Measurements from ENCODE around the gene MTUS2.
A peak's percentile ranks its signal among the peaks of the same experiment; 100 is the strongest.

The MTUS2 gene

DNA sequence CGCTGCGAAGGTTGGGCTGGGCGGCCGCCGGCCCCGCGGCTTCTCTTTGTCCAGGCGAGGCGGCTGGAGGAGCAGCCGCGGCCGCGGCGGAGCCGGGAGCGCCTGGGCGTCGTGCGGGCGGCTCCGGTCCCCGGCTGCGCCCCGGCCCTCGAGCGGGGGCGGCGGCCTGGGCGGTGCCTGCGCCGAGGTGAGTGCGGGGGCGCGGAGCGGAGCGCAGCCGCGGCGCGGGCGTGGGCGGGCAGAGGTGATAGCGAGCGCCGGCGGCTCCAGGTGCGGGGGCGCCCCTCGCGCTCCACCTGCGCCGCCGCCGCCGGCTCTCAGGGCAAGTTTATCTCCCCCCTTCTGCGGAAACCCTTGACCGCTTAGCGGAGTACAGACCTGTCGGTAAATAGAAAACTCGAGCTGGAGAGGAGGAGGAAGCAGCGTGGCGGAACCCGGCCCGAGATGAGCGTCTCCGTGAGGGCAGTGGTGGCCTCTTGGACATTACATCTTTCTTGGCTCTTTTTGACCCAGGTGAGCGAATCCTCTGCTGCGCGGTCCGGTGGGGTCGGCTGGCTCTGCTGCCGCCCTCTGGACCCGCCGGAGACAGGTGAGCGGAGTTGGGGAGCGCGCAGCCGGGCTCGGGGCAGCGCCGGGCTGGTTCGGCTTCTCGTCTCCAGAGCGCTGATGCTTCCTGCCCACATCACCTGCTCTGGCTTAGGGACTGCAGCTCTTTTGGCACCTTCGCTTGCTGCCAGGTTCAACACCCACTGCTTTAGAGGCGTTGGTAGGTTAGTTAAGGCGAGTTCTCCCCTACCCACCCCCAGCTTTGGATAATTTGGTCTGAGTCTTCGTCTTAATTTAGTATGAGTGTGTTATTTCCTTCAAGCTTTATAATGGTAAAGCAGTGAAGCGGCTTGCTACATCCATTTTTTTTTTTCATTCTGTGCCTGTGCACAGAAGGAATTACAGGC, at the start of gene MTUS2:
Gene MTUS2, plus strand, starts transcription at position 241 of the 953 bp plus-strand sequence.
- ATAC-seq: peak; percentile 50
- no peaks in the 10 kb centered on the region for H3K4me1 Mint-ChIP-seq
- no peaks in the 10 kb centered on the region for H3K36me3 Mint-ChIP-seq
- H3K9me3 Mint-ChIP-seq: peaks cover 12% of the 10 kb centered on the region
- H3K27me3 Mint-ChIP-seq: peaks cover 78% of the 10 kb centered on the region
- peak within 1 kb of the TSS; percentile 61 for H3K4me3 Mint-ChIP-seq
- no peak within 1 kb of the TSS for H3K27ac Mint-ChIP-seq

DNA sequence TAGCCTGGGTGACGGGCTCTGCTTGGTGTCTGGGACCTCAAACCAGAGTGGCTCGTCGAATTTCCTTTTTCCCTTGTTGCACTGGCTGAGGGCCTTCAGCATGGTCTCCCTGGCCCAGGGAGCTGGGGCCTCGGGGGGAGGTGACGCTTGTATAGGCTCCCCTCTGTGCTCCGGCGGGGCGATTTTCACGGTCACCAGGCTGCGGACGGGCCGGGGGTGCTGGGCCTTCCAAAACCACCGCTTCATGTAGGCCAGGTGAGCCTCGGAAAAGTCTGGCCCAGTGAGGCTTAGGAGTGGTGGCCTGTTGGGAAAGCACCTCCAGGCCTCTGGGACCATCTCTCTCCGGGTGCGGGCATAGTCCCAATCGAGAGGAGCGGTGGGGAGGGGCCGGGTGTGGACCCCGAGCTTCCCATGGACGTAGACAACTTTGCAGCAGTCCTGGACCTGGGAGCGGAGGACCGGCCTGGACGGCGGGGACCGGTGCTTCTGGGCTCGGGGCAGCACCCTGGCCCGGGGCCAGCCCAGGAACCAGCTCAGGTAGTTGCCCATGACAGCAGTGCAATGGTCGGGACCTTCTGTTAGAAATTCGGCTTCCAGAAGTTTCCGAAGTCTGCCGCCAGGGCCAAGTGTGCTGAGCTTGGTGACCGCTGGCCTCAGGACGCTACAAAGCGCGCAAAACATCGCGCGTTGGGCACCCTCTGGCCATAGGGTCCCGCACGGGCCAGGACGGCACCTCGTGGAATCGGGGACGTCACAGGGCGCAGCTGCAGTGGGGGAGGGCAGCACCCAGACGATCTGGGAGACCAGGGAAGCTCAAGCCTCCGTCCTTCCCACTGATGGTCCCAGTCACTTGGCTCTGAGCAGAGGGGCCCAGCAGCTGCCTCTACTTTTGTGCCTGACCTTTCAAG, 41.6 kb upstream of the MTUS2 start:
- Mint-ChIP-seq H3K36me3 (no peaks in the 10 kb centered on the region), H3K4me3 (no peak overlapping the region), H3K27ac (no peak overlapping the region), H3K9me3 (peaks cover 9% of the 10 kb centered on the region), H3K4me1 (no peaks in the 10 kb centered on the region), H3K27me3 (peaks cover 50% of the 10 kb centered on the region)
- peak; percentile 24 for ATAC-seq

DNA sequence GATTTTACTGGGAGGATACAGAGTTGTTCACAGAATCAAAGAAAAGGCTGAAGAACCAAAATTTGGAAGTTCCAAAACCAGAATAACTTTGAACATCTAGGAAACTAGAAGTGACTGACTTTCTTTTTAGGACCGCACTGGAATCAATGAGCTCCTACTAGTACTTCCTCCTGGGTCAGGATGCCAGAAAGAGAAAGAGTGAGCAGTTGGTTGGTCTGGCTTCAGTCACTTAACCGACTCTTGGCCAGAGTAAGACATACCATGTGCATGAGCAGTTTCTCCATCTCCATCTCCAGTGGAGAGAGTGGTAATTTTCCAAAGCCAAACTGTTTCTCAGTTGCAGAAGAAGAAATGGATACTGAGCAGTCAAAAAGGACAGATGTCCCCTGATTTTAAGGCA, 27.1 kb upstream of the MTUS2 start:
- Mint-ChIP-seq H3K4me1 (peaks cover 5% of the 10 kb centered on the region), H3K9me3 (no peaks in the 10 kb centered on the region), H3K27me3 (peaks cover 46% of the 10 kb centered on the region), H3K27ac (no peak overlapping the region), H3K4me3 (no peak overlapping the region), H3K36me3 (no peaks in the 10 kb centered on the region)
- ATAC-seq: no peak

DNA sequence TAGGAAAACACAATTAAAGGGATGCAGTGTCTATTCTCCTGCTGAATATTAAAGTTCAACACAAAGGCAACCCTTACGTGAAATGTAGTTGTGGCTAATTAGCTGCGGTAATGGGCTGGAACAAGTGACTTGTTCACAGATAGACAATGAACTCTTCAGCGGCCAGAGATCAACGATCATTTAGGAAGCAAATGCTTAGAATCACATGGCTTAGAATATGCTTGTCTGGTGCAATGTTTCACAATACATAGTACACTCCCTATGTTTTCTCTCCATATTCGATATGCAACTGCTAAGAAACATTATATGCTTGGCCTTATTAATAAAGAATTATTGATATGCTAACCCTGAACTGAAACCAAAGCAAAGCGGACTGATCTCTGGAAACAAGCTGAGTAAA, 25.7 kb upstream of the MTUS2 start:
- Mint-ChIP-seq H3K27ac (no peak overlapping the region), H3K4me3 (no peak overlapping the region), H3K36me3 (no peaks in the 10 kb centered on the region), H3K9me3 (no peaks in the 10 kb centered on the region), H3K27me3 (peaks cover 52% of the 10 kb centered on the region), H3K4me1 (peaks cover 5% of the 10 kb centered on the region)
- no peak for ATAC-seq

DNA sequence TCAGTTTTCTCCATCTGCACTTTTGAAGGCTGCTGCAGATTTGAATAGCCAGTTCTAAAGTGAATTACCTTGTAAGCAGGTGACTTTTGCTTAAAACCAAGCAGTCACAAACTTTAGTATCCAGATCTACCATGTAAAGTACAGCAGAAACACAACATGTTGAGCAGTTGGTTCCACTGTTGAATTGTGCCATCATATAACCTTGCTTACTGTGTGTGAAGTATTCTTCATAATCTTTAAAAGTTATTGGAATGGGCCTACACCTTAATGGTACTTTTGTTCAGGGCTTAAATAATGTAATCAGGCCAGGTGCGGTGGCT, 23.2 kb upstream of the MTUS2 start:
- no peaks in the 10 kb centered on the region for H3K9me3 Mint-ChIP-seq
- H3K27me3 Mint-ChIP-seq: peaks cover 45% of the 10 kb centered on the region
- no peak for ATAC-seq
- no peak overlapping the region for H3K4me3 Mint-ChIP-seq
- peaks cover 5% of the 10 kb centered on the region for H3K4me1 Mint-ChIP-seq
- H3K27ac Mint-ChIP-seq: no peak overlapping the region
- H3K36me3 Mint-ChIP-seq: no peaks in the 10 kb centered on the region

DNA sequence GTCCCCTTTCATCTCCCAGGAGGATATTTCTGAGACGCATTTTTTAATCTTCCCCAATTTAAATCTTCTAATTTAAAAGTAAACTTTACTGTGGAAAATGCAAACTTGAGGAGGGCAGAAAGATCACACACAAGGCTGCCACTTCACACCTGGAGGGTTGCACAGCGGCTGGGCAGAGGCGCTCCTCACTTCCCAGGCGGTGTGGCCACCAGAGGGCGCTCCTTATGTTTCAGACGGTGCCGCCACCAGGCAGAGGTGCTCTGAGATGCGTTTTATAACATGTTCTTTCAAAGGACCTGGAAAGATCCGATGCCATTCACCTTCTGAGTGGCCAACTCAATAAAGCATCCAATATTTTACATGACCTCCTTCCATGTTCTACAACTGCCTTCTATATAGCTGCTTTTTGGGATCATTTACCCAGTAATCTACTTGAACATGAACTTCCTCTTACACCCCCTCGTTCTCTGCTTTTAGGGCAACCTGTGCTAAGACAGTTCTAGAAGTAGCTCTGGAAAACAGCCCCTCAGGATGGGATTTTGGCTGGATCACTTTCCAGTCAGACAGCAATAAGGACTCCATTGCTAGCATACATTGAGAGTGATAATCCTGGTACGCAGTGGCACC, 14.8 kb upstream of the MTUS2 start:
- Mint-ChIP-seq H3K27ac (no peak overlapping the region), H3K4me3 (no peak overlapping the region), H3K9me3 (peaks cover 11% of the 10 kb centered on the region), H3K27me3 (peaks cover 33% of the 10 kb centered on the region), H3K4me1 (no peaks in the 10 kb centered on the region), H3K36me3 (no peaks in the 10 kb centered on the region)
- no peak for ATAC-seq

DNA sequence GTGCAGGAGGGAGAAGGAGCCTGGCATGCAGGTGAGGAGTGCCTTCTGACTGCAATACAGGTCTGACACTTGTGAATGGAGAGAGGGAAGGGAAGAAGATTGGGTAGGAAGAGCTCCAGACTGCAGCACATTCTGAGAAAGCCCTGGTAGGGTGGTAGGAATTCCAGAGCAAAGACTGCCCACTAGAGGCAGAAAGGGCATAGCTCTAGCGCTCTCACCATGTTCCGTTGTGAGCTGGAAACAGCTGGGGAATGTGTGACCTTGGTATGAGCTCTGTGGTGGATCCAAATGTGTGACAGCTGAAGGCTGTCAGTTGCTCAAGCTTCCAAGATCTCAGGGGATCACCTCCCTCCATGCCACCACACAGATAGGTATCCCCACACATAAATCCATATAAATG, 2.9 kb upstream of the MTUS2 start:
- no peak for ATAC-seq
- Mint-ChIP-seq H3K36me3 (no peaks in the 10 kb centered on the region), H3K4me3 (no peak overlapping the region), H3K9me3 (peaks cover 6% of the 10 kb centered on the region), H3K4me1 (no peaks in the 10 kb centered on the region), H3K27me3 (peaks cover 46% of the 10 kb centered on the region), H3K27ac (no peak overlapping the region)

- no peak for ATAC-seq
- no peaks in the 10 kb centered on the region for H3K36me3 Mint-ChIP-seq
- H3K4me1 Mint-ChIP-seq: no peaks in the 10 kb centered on the region
- peaks cover 12% of the 10 kb centered on the region for H3K9me3 Mint-ChIP-seq
- peaks cover 66% of the 10 kb centered on the region for H3K27me3 Mint-ChIP-seq
- no peak overlapping the region for H3K4me3 Mint-ChIP-seq
- no peak overlapping the region for H3K27ac Mint-ChIP-seq
These were observed 951 bp upstream of the MTUS2 start for GRCh38 chr13:28819046-28819730.

DNA sequence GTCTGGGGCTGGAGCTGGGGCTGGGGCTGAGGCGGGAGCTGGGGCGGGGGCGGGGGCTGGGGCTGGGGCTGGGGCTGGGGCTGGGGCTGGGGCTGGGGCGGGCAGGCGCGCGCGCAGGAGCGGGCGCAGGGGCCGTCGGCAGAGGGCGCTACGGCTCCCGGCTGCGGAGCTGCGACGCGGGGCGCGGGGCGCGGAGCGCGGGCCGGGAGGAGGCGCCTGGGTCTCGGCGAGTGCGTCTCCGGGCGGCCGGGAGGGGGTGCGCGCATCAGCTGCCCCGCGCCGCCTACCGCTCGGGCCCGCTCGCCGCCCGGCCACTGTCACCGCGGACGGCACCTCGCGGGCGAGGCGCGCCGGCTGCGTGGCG, 422 bp upstream of the MTUS2 start:
- ATAC-seq: peak; percentile 71
- Mint-ChIP-seq H3K4me3 (no peak overlapping the region), H3K27me3 (peaks cover 71% of the 10 kb centered on the region), H3K36me3 (no peaks in the 10 kb centered on the region), H3K27ac (no peak overlapping the region), H3K9me3 (peaks cover 12% of the 10 kb centered on the region), H3K4me1 (no peaks in the 10 kb centered on the region)

DNA sequence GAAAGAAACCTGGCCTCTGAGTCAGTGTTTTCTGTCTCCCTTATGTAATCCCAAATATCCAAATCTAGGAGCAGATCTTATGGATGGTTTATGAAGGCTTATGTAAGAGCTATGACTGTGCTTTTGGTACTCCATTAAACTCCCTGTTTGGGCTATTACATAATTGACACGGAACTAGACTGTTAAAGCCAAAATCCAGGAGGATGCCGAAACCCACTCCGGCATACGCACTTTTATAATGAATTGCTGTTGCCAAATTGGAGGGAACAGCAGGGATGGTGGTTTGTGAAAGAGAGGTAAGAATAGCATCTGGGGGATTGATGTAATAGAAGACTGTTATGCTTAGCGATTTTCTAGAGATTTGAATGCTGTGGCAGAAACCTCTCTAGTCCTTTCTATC, 2.0 kb downstream of the MTUS2 start:
- no peaks in the 10 kb centered on the region for H3K36me3 Mint-ChIP-seq
- H3K27me3 Mint-ChIP-seq: peaks cover 71% of the 10 kb centered on the region
- no peaks in the 10 kb centered on the region for H3K4me1 Mint-ChIP-seq
- no peak overlapping the region for H3K27ac Mint-ChIP-seq
- no peak for ATAC-seq
- H3K4me3 Mint-ChIP-seq: no peak overlapping the region
- peaks cover 6% of the 10 kb centered on the region for H3K9me3 Mint-ChIP-seq

GRCh38 chr13:28822801-28823200, 2.7 kb downstream of the MTUS2 start:
- H3K4me1 Mint-ChIP-seq: no peaks in the 10 kb centered on the region
- H3K27me3 Mint-ChIP-seq: peaks cover 65% of the 10 kb centered on the region
- no peak overlapping the region for H3K4me3 Mint-ChIP-seq
- H3K27ac Mint-ChIP-seq: no peak overlapping the region
- ATAC-seq: no peak
- peaks cover 9% of the 10 kb centered on the region for H3K9me3 Mint-ChIP-seq
- H3K36me3 Mint-ChIP-seq: no peaks in the 10 kb centered on the region

DNA sequence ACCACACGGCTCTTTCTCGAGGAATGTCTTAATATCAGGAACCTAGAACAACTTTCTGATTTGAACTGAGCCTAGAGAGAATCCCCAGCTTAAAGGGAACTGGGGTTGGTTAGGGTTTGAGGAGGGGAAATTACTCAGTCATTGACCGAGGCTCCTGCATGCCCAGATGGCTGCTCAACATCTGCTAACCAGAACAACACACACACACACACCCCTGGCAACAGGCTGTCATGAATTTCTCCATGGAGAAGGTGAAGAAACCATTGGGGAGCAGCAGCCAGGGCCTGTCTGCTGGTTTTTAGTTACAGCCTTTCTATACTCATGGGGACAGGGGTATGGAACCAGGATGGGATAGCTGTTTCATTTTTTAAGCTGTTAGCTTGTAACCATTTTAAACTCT, 5.2 kb downstream of the MTUS2 start:
- Mint-ChIP-seq H3K27me3 (peaks cover 50% of the 10 kb centered on the region), H3K9me3 (peaks cover 17% of the 10 kb centered on the region), H3K27ac (no peak overlapping the region), H3K4me3 (no peak overlapping the region), H3K4me1 (no peaks in the 10 kb centered on the region), H3K36me3 (no peaks in the 10 kb centered on the region)
- no peak for ATAC-seq

DNA sequence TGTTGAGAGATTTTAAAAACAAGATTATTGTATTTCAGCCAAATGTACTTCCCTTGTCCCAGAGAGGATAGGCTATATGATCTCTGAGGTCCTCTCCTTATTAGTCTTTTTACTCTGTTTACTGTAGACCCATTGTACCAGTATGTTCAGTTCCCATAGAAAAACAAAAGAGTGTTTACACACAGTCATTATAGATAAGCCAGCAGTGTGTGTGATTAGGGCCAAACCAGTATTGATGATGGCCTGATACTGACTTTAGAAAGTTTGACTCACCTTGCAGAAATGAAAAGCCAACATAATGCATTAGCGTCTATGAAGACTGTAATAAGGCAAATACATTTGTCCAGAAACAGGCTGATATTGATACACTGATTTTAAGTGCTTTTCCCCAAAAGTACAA, 6.2 kb downstream of the MTUS2 start:
- H3K9me3 Mint-ChIP-seq: peaks cover 27% of the 10 kb centered on the region
- no peak overlapping the region for H3K4me3 Mint-ChIP-seq
- no peaks in the 10 kb centered on the region for H3K36me3 Mint-ChIP-seq
- H3K4me1 Mint-ChIP-seq: no peaks in the 10 kb centered on the region
- H3K27me3 Mint-ChIP-seq: peaks cover 41% of the 10 kb centered on the region
- no peak for ATAC-seq
- no peak overlapping the region for H3K27ac Mint-ChIP-seq

DNA sequence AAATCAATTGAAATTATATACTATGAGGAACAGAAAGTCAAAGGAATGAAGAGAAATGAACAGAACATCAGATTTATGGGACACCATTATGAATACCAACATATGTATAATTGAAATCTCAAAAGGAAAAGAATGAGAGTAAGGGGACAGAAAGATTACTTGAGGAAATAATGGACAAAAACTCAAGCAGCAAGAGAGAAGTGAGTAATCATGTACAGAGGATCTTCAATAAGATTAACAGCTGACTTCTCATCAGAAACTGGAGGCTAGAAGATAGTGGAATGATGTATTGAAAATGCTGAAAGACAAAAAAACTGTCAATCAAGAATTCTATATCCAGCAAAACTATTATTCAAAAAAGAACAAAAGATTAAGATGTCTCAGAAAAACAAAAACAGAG, 10.4 kb downstream of the MTUS2 start:
- no peaks in the 10 kb centered on the region for H3K27me3 Mint-ChIP-seq
- no peaks in the 10 kb centered on the region for H3K4me1 Mint-ChIP-seq
- no peak overlapping the region for H3K27ac Mint-ChIP-seq
- H3K4me3 Mint-ChIP-seq: no peak overlapping the region
- ATAC-seq: no peak
- H3K9me3 Mint-ChIP-seq: peaks cover 22% of the 10 kb centered on the region
- H3K36me3 Mint-ChIP-seq: no peaks in the 10 kb centered on the region

GRCh38 chr13:28831117-28831516, 11.0 kb downstream of the MTUS2 start:
- Mint-ChIP-seq H3K27ac (no peak overlapping the region), H3K27me3 (no peaks in the 10 kb centered on the region), H3K36me3 (no peaks in the 10 kb centered on the region), H3K9me3 (peaks cover 22% of the 10 kb centered on the region), H3K4me1 (no peaks in the 10 kb centered on the region), H3K4me3 (no peak overlapping the region)
- no peak for ATAC-seq

Measured in stimulated activated memory B cell treated with anti-CD40 and anti-IgM and Interleukin-4, amounts not matched to agents 10 μg/mL and 1 μg/mL and 100 μg/mL, for 72 hours (primary cell).